Mesenchymal stem cell (in vitro differentiated cells and primary cell): Measurements from ENCODE around the gene OTOF.

ENCODE experiments used
- DNase-seq: peaks from one replicate; pipeline ENCODE4 v3.0.0-alpha.2; 2013
- H2AFZ ChIP-seq: one replicate; pipeline ENCODE4 v1.6.1; 2013; ENCODE audit warnings: low read depth, mild to moderate bottlenecking, control low read depth, inconsistent platforms, low read length, moderate library complexity
- H2AK5ac ChIP-seq: 2 replicates; pipeline ENCODE4 v1.6.1; 2013; ENCODE audit warnings: low read length, moderate library complexity, mild to moderate bottlenecking, inconsistent platforms; ENCODE audit not compliant: severe bottlenecking
- H2BK120ac ChIP-seq: one replicate; pipeline ENCODE4 v1.6.1; 2013; ENCODE audit warnings: low read depth, mild to moderate bottlenecking, inconsistent platforms, low read length, moderate library complexity
- H2BK12ac ChIP-seq, 2 experiments: one replicate each; pipeline ENCODE4 v1.6.1; 2013; ENCODE audit warnings: inconsistent platforms in 2 of 2, low read length in 2 of 2, mild to moderate bottlenecking in 2 of 2, moderate library complexity in 2 of 2, control low read depth in 1 of 2
- H2BK15ac ChIP-seq: one replicate; pipeline ENCODE4 v1.6.1; 2013; ENCODE audit warnings: mild to moderate bottlenecking, low read depth, inconsistent platforms; ENCODE audit not compliant: poor library complexity, severe bottlenecking
- H2BK5ac ChIP-seq: 2 replicates; pipeline ENCODE4 v1.6.1; 2013; ENCODE audit warnings: low read depth, mild to moderate bottlenecking, low read length, control low read depth, inconsistent platforms; ENCODE audit not compliant: poor library complexity, severe bottlenecking
- H3K14ac ChIP-seq, 2 experiments: one replicate each; pipeline ENCODE4 v1.6.1; 2013; ENCODE audit warnings: inconsistent platforms in 2 of 2, low read length in 2 of 2, control low read depth in 1 of 2, mild to moderate bottlenecking in 1 of 2, moderate library complexity in 1 of 2
- H3K18ac ChIP-seq, 2 experiments: one replicate each; pipeline ENCODE4 v1.6.1; 2013; ENCODE audit warnings: inconsistent platforms in 2 of 2, low read length in 2 of 2, control low read depth in 1 of 2, low read depth in 1 of 2, mild to moderate bottlenecking in 1 of 2
- H3K23ac ChIP-seq, 2 experiments: one replicate each; pipeline ENCODE4 v1.6.1; 2013; ENCODE audit warnings: inconsistent platforms in 2 of 2, low read length in 2 of 2, mild to moderate bottlenecking in 2 of 2, moderate library complexity in 2 of 2, control low read depth in 1 of 2
- H3K27ac ChIP-seq: 2 replicates; pipeline ENCODE4 v1.5.1; 2013; ENCODE audit warnings: mild to moderate bottlenecking, moderate library complexity, low read length, control low read depth, inconsistent platforms; ENCODE audit not compliant: poor library complexity, severe bottlenecking
- H3K27me3 ChIP-seq, 2 experiments: 2 replicates each; pipeline versions ENCODE4 v1.6.1 to v1.7.0; 2013; ENCODE audit warnings: low read length in 2 of 2, mild to moderate bottlenecking in 2 of 2, moderate library complexity in 2 of 2, control low read depth in 1 of 2, inconsistent platforms in 1 of 2; ENCODE audit not compliant: control insufficient read depth in 1 of 2, insufficient read depth in 1 of 2
- H3K36me3 ChIP-seq, 2 experiments: 2 replicates each; pipeline versions ENCODE4 v1.6.1 to v1.7.0; 2013; ENCODE audit warnings: low read length in 2 of 2, control low read depth in 1 of 2, inconsistent platforms in 1 of 2, low read depth in 1 of 2, mild to moderate bottlenecking in 1 of 2; ENCODE audit not compliant: insufficient read depth in 2 of 2, control insufficient read depth in 1 of 2
- H3K4ac ChIP-seq, 2 experiments: one replicate each; pipeline ENCODE4 v1.6.1; 2013; ENCODE audit warnings: inconsistent platforms in 2 of 2, low read length in 2 of 2, mild to moderate bottlenecking in 2 of 2, moderate library complexity in 2 of 2, control low read depth in 1 of 2, low read depth in 1 of 2
- H3K4me1 ChIP-seq: 2 replicates; pipeline ENCODE4 v1.6.1; 2013; ENCODE audit warnings: low read depth, low read length, control low read depth; ENCODE audit not compliant: control insufficient read depth, insufficient read depth
- H3K4me2 ChIP-seq: 2 replicates; pipeline ENCODE4 v1.6.1; 2013; ENCODE audit warnings: low read length, mild to moderate bottlenecking, inconsistent platforms; ENCODE audit not compliant: poor library complexity, severe bottlenecking
- H3K4me3 ChIP-seq, 2 experiments: 2 replicates each; pipeline versions ENCODE4 v1.5.1 to v1.7.0; 2013; ENCODE audit warnings: low read length in 2 of 2, mild to moderate bottlenecking in 2 of 2, control low read depth in 1 of 2, low read depth in 1 of 2; ENCODE audit not compliant: insufficient read depth in 1 of 2
- H3K79me1 ChIP-seq: replicated peaks from 2 replicates; pipeline ENCODE4 v1.6.1; 2013; ENCODE audit warnings: mild to moderate bottlenecking, control low read depth, low read length, inconsistent platforms; ENCODE audit not compliant: poor library complexity, severe bottlenecking
- H3K9ac ChIP-seq: 2 replicates; pipeline ENCODE4 v1.7.0; 2013; ENCODE audit warnings: mild to moderate bottlenecking, low read length, moderate library complexity
- H3K9me3 ChIP-seq: 2 replicates; pipeline ENCODE4 v1.7.0; 2013; ENCODE audit warnings: mild to moderate bottlenecking, low read length; ENCODE audit not compliant: control insufficient read depth
- H4K8ac ChIP-seq: one replicate; pipeline ENCODE4 v1.6.1; 2013; ENCODE audit warnings: inconsistent platforms, mild to moderate bottlenecking, low read length, moderate library complexity
- H4K91ac ChIP-seq: one replicate; pipeline ENCODE4 v1.6.1; 2013; ENCODE audit warnings: mild to moderate bottlenecking, low read length, inconsistent platforms
- WGBS: methylation state at CpG from one replicate; pipeline ENCODE4 v1.1.7; 2013; ENCODE audit warnings: mixed read lengths; 5-methylcytosine and 5-hydroxymethylcytosine counted together

The OTOF gene

GRCh38 chr2:26485099-26485498 is 7.2 kb upstream of the OTOF start:
- Histone ChIP-seq H2BK15ac (no peak overlapping the region), H3K18ac (no peak overlapping the region), H3K36me3 (no peaks in the 10 kb centered on the region), H4K91ac (no peak overlapping the region), H2BK5ac (no peak overlapping the region), H4K8ac (no peak overlapping the region), H3K27ac (no peak overlapping the region), H3K9ac (no peak overlapping the region), H3K14ac (no peak overlapping the region), H3K79me1 (no peaks in the 10 kb centered on the region), H3K4ac (no peak overlapping the region), H2BK12ac (no peak overlapping the region), H2BK120ac (no peak overlapping the region), H3K23ac (no peak overlapping the region), H3K4me1 (peaks cover 6% of the 10 kb centered on the region), H3K9me3 (no peaks in the 10 kb centered on the region), H3K4me2 (no peak overlapping the region), H2AK5ac (no peak overlapping the region), H3K27me3 (peaks cover 53 to 66% of the 10 kb centered on the region in 2 experiments), H2AFZ (no peak overlapping the region), H3K4me3 (no peak overlapping the region)
- WGBS, result 75% methylated on average over 2 of the region's 2 CpGs
- DNase-seq, result no peak

GRCh38 chr2:26484579-26484978 is 6.7 kb upstream of the OTOF start:
- Histone ChIP-seq H3K18ac (no peak overlapping the region), H3K4me1 (peaks cover 6% of the 10 kb centered on the region), H2BK12ac (no peak overlapping the region), H2AFZ (no peak overlapping the region), H3K36me3 (no peaks in the 10 kb centered on the region), H3K4ac (no peak overlapping the region), H4K91ac (no peak overlapping the region), H3K9ac (no peak overlapping the region), H3K79me1 (no peaks in the 10 kb centered on the region), H2BK120ac (no peak overlapping the region), H2BK5ac (no peak overlapping the region), H3K4me3 (no peak overlapping the region), H2BK15ac (no peak overlapping the region), H3K9me3 (no peaks in the 10 kb centered on the region), H3K27me3 (peaks cover 49 to 61% of the 10 kb centered on the region in 2 experiments), H3K27ac (no peak overlapping the region), H4K8ac (no peak overlapping the region), H3K4me2 (no peak overlapping the region), H2AK5ac (no peak overlapping the region), H3K23ac (no peak overlapping the region), H3K14ac (no peak overlapping the region)
- WGBS, result 63% methylated on average over 4 of the region's 4 CpGs
- no peak for DNase-seq

- no peak overlapping the region for H3K4me3 ChIP-seq
- H4K8ac ChIP-seq, result no peak overlapping the region
- H3K79me1 ChIP-seq, result no peaks in the 10 kb centered on the region
- no peak overlapping the region for H2AFZ ChIP-seq
- peaks cover 46 to 58% of the 10 kb centered on the region in 2 experiments for H3K27me3 ChIP-seq
- no peak overlapping the region for H3K4me2 ChIP-seq
- H2BK5ac ChIP-seq, result no peak overlapping the region
- H3K14ac ChIP-seq, result no peak overlapping the region
- peaks cover 6% of the 10 kb centered on the region for H3K4me1 ChIP-seq
- H2BK15ac ChIP-seq, result no peak overlapping the region
- H3K9me3 ChIP-seq, result no peaks in the 10 kb centered on the region
- H3K27ac ChIP-seq, result no peak overlapping the region
- no peak for DNase-seq
- H3K36me3 ChIP-seq, result no peaks in the 10 kb centered on the region
- no peak overlapping the region for H2BK120ac ChIP-seq
- no peak overlapping the region for H3K9ac ChIP-seq
- no peak overlapping the region for H3K23ac ChIP-seq
- H4K91ac ChIP-seq, result no peak overlapping the region
- WGBS, result 88% methylated on average over 13 of the region's 13 CpGs
- no peak overlapping the region for H2BK12ac ChIP-seq
- no peak overlapping the region for H2AK5ac ChIP-seq
- H3K18ac ChIP-seq, result no peak overlapping the region
- H3K4ac ChIP-seq, result no peak overlapping the region
Observed at GRCh38 chr2:26483957-26484565, 6.1 kb upstream of the OTOF start.

GRCh38 chr2:26483516-26483915 is 5.6 kb upstream of the OTOF start:
- peaks cover 40 to 55% of the 10 kb centered on the region in 2 experiments for H3K27me3 ChIP-seq
- H3K14ac ChIP-seq, result no peak overlapping the region
- H4K91ac ChIP-seq, result no peak overlapping the region
- H2AK5ac ChIP-seq, result no peak overlapping the region
- no peak overlapping the region for H3K4me3 ChIP-seq
- no peak overlapping the region for H3K4me2 ChIP-seq
- H2BK5ac ChIP-seq, result no peak overlapping the region
- H2AFZ ChIP-seq, result no peak overlapping the region
- H3K9me3 ChIP-seq, result no peaks in the 10 kb centered on the region
- peaks cover 6% of the 10 kb centered on the region for H3K4me1 ChIP-seq
- H2BK120ac ChIP-seq, result no peak overlapping the region
- no peak overlapping the region for H3K23ac ChIP-seq
- no peak overlapping the region for H3K18ac ChIP-seq
- H3K9ac ChIP-seq, result no peak overlapping the region
- WGBS, result 88% methylated on average over 11 of the region's 11 CpGs
- no peaks in the 10 kb centered on the region for H3K36me3 ChIP-seq
- H2BK12ac ChIP-seq, result no peak overlapping the region
- no peak overlapping the region for H3K27ac ChIP-seq
- no peaks in the 10 kb centered on the region for H3K79me1 ChIP-seq
- no peak overlapping the region for H3K4ac ChIP-seq
- no peak overlapping the region for H4K8ac ChIP-seq
- no peak overlapping the region for H2BK15ac ChIP-seq
- no peak for DNase-seq
